Ascending aorta (tissue), 2 donors: ENCODE data around the gene PADI2. TPM values are rescaled to one million over a fixed set of nuclear protein-coding genes. Genes with fewer than 3 reads are reported as not detected.

Experiments used
- DNase-seq, 2 donors: peaks; one replicate each; pipeline ENCODE4 v3.0.0-alpha.2; 2019; ENCODE audit warnings: low spot score in 2 of 2
- H3K27ac ChIP-seq, 2 donors: fragments of 200-600 bp; sonication (generic); one replicate each; pipeline ENCODE4 v1.5.1; 2016 to 2017; ENCODE audit warnings: mild to moderate bottlenecking in 1 of 2
- H3K27me3 ChIP-seq: fragments of 200-600 bp; sonication (generic); one replicate; pipeline ENCODE4 v1.5.1; 2017
- H3K36me3 ChIP-seq, 2 donors: fragments of 200-600 bp; sonication (generic); one replicate each; pipeline ENCODE4 v1.5.1; 2016
- H3K4me1 ChIP-seq, 2 donors: fragments of 200-600 bp; sonication (generic); one replicate each; pipeline ENCODE4 v1.5.1; 2016 to 2017; ENCODE audit warnings: mild to moderate bottlenecking in 1 of 2
- H3K4me3 ChIP-seq, 2 donors: fragments of 200-600 bp; sonication (generic); one replicate each; pipeline ENCODE4 v1.5.1; 2016 to 2017; ENCODE audit warnings: mild to moderate bottlenecking in 1 of 2
- H3K9me3 ChIP-seq, 2 donors: fragments of 200-600 bp; sonication (generic); one replicate each; pipeline ENCODE4 v1.5.1; 2016
- CTCF ChIP-seq, 3 experiments: fragments of 200-600 bp in 2 of 3; fragments of 450-650 bp in 1 of 3; sonication (generic) in 2 of 3; IDR thresholded peaks; one replicate each; pipeline ENCODE4 v1.5.1; 2016 to 2019; ENCODE audit warnings: antibody characterized with exemption in 3 of 3, mild to moderate bottlenecking in 1 of 3, moderate library complexity in 1 of 3
- intact Hi-C: fragments of 100-400 bp; cut with DNase I; formaldehyde crosslinking; loops from one replicate; pipeline ENCODE4 v1.15.1; 2023
- total RNA-seq: library from RNA; depleted of rRNA; stranded (reverse); fragments of >200 nt; gene quantifications from one replicate; pipeline ENCODE4 v1.1.0, GENCODE V29; 2016

Gene PADI2
- total RNA-seq, 1 donor from 2014 or later, result 0.21 TPM

GRCh38 chr1:17056551-17056950, 62.7 kb downstream of the PADI2 start:
- Histone ChIP-seq H3K36me3 (no peaks in the 10 kb centered on the region), H3K4me1 (peaks cover 4 to 14% of the 10 kb centered on the region in 2 donors), H3K4me3 (no peak overlapping the region), H3K27me3 (no peaks in the 10 kb centered on the region), H3K9me3 (no peaks in the 10 kb centered on the region), H3K27ac (no peak overlapping the region)
- TF ChIP-seq CTCF (IDR thresholded peaks at IDR 0.05), result no peak
- peak in 1 of 2 donors; percentile 57 for DNase-seq
- intact Hi-C loops, result loop anchor here (5.0 to 10.0 kb wide), 3 partner anchors 71 to 578 kb away; no protein-coding TSS in a partner anchor

GRCh38 chr1:17055801-17056200, 63.5 kb downstream of the PADI2 start:
- Histone ChIP-seq H3K27me3 (no peaks in the 10 kb centered on the region), H3K36me3 (peaks cover 0 to 3% of the 10 kb centered on the region in 2 donors), H3K27ac (no peak overlapping the region), H3K9me3 (no peaks in the 10 kb centered on the region), H3K4me3 (no peak overlapping the region), H3K4me1 (peaks cover 4 to 17% of the 10 kb centered on the region in 2 donors)
- no peak for DNase-seq
- intact Hi-C loops, result loop anchor here (5.0 to 10.0 kb wide), 3 partner anchors 72 to 579 kb away; no protein-coding TSS in a partner anchor
- TF ChIP-seq CTCF (IDR thresholded peaks at IDR 0.05), result no peak

GRCh38 chr1:17053685-17054410, 65.4 kb downstream of the PADI2 start, which contains the start of gene SDHB:
SDHB (minus strand) TSS chr1:17054032; CDS start chr1:17054019, 13 bp downstream.
- DNase-seq, result peak; percentile 93 to 99
- Histone ChIP-seq H3K4me3 (peak within 1 kb of the TSS; percentile 82 to 91), H3K27me3 (no peaks in the 10 kb centered on the region), H3K4me1 (peaks cover 4 to 17% of the 10 kb centered on the region in 2 donors), H3K27ac (peak within 1 kb of the TSS; percentile 73 to 84), H3K9me3 (no peaks in the 10 kb centered on the region), H3K36me3 (peaks cover 0 to 18% of the 10 kb centered on the region in 2 donors)
- TF ChIP-seq CTCF (IDR thresholded peaks at IDR 0.05), result no peak
- intact Hi-C loops, result loop anchor here (2.0 to 10.0 kb wide), 3 partner anchors 41 to 581 kb away; no protein-coding TSS in a partner anchor

- Histone ChIP-seq H3K27me3 (no peaks in the 10 kb centered on the region), H3K4me1 (peaks cover 4 to 17% of the 10 kb centered on the region in 2 donors), H3K9me3 (no peaks in the 10 kb centered on the region), H3K36me3 (peaks cover 0 to 18% of the 10 kb centered on the region in 2 donors), H3K4me3 (peak overlapping the region; percentile 82 to 91), H3K27ac (peak overlapping the region; percentile 73 to 84)
- peak in 1 of 2 donors; percentile 53 for DNase-seq
- intact Hi-C loops, result loop anchor here (2.0 to 10.0 kb wide), 3 partner anchors 40 to 582 kb away; no protein-coding TSS in a partner anchor
- TF ChIP-seq CTCF (IDR thresholded peaks at IDR 0.05), result no peak
These were observed 66.1 kb downstream of the PADI2 start for GRCh38 chr1:17053086-17053684.

- peaks cover 0 to 18% of the 10 kb centered on the region in 2 donors for H3K36me3 ChIP-seq
- H3K27me3 ChIP-seq, result no peaks in the 10 kb centered on the region
- no peak overlapping the region for H3K27ac ChIP-seq
- TF ChIP-seq CTCF (IDR thresholded peaks at IDR 0.05), result no peak
- no peaks in the 10 kb centered on the region for H3K9me3 ChIP-seq
- H3K4me1 ChIP-seq, result peaks cover 4 to 17% of the 10 kb centered on the region in 2 donors
- peak overlapping the region; percentile 82 to 91 for H3K4me3 ChIP-seq
- DNase-seq, result no peak
- intact Hi-C loops, result loop anchor here (2.0 to 10.0 kb wide), 3 partner anchors 40 to 582 kb away; no protein-coding TSS in a partner anchor
These were observed 66.6 kb downstream of the PADI2 start for GRCh38 chr1:17052641-17053040.
